TTC549 (cell line): ENCODE data around the gene NRDE2.
"Not testable (repeated sequence)": the region's sequence is repeated elsewhere in the genome, so short reads cannot be mapped to it uniquely, and the experiment has no call there.

Experiments used
- FAIRE-seq: peaks from 2 replicates; lab custom pipeline; 2012; peaks lifted over from hg19 to GRCh38; lab: Jason Lieb, UNC

The NRDE2 gene

DNA sequence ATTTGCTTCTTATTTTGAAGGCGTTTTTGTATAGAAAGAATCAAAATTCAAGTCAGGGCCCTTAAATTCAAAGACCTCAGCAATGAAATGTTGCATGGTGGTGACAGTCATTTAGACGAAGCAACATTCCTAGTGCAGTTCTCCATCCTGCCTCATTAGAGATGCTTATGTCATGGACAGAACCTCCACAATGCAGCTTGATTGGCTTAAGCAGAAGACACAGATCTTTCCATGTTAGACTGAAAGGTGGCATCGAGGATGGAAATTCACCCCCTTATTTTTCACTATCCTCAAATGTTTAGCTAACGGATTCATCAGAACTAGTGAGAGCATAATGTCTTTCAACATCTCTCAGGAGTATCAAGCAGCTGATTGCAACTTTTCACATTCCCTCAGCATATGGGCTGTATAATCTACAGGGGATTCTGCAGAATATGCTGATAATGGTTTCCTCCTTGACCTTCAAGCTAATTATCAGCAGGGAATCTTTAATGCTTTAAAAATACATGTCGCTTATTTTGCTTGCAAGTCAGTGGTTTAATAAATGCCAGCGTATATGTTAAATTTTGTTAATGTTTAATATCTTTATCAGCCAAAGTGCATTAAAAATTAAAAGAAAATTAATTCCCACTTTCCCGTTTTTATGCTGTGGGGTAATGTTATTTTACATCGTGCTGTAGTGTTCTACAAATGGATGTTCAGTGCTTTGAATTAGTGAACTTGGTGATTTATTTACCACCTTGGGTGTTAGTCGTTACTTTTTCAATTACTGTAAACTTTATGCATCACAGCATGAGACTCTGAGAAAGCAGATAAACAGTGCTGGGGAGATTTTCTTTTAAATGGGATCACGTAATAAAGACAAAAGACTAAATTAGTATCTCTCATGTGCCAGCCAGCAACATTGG, 12.8 kb upstream of the NRDE2 start:
- no peak for FAIRE-seq

DNA sequence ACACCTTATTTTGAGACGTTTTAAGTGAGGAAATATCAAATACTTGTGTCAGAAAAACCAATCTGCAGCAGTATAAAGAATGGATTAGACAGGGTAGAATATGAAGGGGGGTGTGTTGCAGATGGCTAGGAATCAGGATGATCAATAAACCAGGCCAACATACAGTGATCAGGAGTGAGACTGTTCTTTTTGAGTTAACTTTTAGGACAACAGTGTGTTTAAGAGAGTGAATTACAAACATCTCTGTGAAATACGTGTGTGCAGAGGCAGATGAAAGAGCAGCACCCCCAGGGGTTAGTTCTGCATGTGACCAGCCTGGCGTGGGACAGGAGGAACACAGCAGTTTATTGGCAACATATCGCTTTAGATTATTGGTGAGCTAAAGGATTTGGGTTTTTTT, 10.6 kb upstream of the NRDE2 start:
- no peak for FAIRE-seq

DNA sequence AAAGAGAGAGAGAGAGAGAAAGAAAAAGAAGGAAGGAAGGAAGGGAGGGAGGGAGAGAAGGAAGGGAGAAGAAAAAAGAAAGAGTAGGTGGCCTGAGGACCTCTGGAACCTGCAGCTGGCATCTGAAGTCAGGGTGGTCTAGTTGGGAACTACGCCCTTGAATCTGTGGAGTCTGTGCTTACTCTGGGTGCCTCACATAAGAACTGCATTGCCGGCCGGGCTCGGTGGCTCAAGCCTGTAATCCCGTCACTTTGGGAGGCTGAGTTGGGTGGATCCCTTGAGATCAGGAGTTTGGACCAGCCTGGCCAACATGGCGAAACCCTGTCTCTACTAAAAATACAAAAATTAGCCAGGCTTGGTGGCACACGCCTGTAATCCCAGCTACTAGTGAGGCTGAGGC, 10.0 kb upstream of the NRDE2 start:
- FAIRE-seq = no peak

DNA sequence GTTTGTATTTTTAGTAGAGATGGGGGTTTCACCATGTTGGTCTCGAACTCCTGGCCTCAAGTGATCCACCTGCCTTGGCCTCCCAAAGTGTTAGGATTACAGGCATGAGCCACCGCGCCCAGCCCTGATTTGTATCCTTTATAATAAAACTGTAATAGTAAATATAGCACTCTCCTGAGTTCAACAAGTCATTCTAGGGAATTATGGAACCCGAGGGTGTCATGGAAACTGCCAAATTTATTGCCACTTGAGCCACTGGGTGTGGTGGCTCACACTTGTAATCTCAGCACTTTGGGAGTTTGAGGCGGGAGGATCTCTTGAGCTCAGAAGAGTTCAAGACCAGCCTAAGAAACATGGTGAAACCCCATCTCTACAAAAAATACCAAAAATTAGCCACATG, 9.5 kb upstream of the NRDE2 start:
- FAIRE-seq = not testable (repeated sequence)

DNA sequence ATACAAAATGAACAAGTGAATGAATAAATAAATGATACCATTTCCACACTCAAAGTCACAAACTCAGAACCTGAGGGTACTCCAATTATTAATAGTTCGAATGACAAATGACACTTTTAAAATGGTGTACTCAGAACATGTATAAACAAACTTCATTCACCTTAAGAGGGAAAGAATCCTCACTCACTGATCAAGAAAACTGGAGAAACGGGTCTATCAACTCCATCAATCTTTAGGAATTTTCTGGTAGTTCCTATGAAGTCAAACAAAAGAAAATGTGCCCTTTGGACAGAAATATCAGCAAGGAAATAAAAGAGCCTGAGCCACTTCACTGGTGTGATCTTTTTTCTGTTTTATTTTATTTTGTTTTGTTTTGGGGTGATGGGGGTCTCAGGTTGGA, 5.2 kb upstream of the NRDE2 start:
- no peak for FAIRE-seq

DNA sequence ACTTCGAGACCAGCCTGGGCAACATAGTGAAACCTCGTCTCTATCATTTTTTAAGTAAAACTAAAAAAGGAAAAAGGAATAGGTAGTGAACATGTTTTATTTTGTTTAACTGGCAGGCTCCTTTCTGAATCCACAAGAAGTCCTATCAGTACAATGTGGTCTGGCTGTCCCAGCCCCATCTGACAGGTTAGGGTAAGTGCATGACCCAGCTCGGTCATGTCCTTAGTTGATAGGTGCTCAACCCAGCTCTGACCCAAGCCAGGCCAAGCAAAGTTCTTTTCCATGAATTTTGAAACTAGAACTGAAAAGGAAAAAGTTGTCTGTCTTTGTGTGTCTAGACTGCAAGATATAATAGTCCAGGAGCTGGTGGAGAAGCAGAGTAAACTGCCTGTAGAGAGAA, 4.7 kb upstream of the NRDE2 start:
- no peak for FAIRE-seq

DNA sequence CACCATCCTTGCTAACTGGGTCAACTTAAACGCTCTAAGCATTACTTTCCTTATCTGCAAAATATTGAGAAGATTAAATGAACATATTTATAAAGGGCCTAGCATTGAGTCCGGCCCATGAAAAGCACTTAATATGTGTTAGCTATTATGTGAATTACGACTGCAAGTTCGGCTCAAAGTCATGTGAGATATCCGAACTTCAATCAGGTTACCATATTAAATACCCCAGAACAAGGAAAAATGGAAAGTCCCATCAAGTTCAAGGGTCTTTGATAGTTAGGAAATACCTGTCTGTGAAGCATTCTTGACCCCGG, 487 bp upstream of the NRDE2 start:
- no peak for FAIRE-seq

DNA sequence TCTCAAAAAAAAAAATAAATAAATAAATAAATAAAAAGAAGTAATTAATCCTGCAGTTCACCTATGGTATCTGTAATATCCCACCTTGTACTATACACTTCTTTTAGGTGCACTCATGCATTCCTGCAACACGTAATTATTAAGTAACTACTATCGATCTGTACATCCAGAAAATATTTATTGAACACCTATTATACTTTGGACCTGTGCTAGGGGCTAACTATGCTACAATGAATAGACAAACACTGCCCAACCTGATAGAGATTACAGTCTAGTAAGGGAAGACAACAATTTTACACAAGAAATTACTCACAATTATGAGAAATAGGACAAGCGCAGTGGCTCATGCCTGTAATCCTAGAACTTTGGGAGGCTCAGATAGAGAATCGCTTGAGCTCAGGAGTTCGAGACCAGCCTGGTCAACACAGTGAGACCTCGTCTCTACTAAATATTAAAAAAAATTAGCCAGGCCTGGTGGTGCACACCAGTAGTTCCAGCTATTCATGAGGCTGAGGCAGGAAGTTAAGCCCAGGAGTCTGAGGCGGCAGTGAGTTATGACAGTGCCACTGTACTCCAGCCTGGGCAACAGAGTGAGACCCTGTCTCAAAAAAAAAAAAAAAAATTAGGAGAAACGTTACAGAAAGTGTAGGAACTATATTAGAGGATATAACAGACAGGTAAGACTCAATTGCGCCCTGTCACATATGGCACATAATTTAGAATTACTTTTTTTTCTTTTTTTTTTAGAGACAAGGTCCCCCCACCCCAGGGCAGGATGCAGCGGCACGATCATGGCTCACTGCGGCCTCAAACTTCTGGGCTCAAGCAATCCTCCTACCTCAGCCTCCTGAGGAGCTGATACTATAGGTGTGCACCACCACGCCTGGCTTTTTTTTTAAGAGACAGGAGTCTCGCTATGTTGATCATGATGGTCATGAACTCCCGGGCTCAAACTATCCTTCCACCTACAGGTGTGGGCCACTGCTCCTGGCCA, 1.2 kb downstream of the NRDE2 start:
- FAIRE-seq = no peak

DNA sequence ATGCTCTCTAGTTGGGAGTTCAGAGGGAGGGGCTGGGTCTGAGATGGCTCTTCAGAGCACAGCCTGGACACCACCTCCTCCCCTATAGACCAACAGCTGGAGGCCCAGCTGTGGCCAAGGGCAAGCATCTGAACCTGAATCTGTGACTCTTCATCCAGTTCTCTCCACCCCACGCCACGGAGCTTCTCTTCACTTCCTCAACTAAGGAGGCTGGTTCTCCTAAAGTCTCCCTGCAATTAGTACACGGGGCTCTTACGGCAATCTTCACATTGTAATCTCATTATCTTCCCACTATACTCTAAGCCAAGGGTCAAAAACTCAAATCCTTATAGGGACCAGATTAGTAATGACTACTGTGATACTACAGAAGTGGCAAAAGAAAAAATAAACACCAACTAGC, 9.8 kb downstream of the NRDE2 start:
- no peak for FAIRE-seq

DNA sequence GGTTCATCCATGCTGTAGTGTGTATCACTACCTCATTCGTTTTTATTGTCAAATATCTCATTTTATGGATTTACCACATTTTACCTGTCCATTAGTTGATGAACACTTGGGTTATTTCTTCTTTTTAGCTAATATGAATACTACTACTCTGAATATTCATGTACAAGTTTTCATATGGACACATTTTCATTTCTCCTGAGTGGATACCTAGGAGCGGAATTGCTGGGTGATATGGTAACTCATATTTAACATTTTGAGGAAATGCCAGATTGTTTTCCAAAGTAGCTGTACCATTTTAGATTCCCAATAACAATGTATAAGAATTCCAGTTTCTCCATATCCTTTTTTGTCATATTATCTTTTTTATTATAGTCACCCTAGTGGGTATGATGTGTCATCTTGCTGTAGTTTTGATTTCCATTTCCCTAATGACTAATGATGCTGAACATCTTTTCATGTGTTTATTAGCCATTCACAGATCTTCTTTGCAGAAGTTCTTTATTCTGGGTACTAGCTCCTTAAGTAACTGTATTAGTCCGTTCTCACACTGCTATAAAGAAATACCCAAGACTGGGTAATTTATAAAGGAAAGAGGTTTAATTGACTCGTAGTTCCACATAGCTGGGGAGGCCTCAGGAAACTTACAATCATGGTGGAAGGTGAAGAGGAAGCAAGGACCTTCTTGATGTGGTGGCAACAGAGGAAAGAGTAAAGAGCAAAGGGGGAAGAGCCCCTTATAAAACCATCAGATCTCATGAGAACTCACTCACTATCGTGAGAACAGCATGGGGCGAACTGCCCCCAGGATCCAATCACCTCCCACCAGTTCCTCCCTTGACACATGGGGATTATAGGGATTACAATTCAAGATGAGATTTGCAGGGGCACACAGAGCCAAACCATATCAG, 11.9 kb downstream of the NRDE2 start:
- no peak for FAIRE-seq

DNA sequence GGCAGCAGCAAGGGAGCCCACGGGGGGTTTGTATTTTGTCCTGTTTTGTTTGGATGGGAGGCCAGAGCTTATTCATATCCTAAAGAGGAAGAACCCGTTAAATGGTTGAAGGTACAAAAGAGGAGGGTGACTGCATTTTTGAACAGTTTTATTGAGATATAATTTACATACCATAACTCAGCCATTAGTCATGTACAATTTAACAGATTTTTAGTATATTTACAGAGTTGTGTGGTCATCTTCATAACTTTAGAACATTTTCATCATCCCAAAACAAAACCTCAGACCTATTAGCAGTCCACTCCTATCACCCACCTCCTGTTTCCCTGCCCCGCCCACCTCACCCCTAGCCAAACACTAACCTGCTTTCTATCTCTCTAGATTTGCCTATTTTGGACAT, 12.6 kb downstream of the NRDE2 start:
- no peak for FAIRE-seq

DNA sequence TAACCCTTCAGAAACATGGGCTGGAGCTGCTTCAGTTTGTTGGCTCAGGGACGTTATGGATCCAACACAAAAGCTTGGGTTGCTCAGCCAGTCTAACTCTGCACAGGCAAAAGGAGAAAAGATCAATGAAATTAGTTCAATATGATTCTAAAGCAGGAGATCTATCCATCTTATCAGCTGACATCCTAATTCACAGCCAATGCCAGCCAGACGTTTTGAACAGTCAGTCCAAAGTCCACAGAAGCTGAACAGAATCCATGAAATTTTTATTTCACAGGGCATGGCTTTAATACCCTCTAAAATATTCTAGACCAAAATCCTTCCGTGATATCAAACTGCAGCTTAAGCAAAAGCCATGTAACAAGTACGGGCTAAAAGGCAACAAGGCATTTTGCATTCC, 13.7 kb downstream of the NRDE2 start:
- FAIRE-seq = no peak

DNA sequence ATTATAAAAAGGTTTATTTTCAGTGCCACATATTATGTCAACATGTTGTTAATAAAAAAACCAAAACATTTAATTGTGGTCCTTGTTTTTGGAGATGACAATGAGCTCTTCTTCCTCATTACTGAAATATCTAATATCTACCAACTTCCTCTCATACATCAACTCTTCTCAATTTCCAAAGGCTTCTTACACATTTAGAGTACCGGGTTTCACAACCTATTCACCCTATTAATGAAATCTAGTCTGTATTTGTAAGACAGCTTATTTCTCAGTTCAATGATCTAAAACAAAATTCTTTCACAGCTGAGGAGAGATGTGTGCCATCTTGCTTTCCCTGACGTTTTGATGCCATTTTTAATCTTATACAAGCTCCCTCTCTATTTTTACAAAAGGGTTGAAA, 14.5 kb downstream of the NRDE2 start:
- no peak for FAIRE-seq

DNA sequence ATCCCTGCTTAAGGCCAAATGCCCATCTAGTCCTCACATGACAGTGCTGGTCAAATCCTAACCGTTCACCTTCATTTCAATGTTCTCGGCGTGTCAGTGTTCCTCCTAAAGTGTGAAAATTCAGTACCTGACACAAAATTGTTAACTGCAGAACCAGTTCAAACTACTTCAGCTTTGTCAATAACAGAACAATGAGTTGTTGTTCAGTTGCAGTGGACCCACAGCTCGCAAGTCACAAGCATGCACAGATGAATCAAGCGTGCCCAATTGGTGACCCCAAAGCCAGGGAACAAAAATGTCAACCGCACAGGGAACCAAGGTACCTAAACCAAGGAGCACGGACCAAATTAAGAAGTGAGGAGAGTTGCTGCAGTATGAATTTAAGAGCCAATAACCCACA, 23.2 kb downstream of the NRDE2 start:
- FAIRE-seq = no peak

DNA sequence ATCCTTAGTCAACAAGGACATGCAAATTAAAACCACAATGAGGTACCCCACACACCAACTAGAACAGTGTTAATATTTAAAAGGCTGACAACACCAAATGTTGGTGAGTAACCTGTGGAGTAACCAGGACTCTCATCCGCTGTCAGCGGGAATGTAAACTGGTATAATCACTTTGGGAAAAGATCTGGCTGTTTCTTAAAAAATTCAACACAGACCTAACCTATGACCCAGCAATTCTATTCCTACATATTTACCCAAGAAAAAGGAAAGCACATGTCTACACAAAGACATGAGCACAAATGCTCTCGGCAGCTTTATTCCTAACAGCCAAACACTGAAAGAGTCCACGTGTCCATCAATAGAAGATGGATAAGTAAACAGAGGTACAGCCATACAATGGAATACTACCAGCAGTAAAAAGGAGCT, 26.6 kb downstream of the NRDE2 start:
- FAIRE-seq = no peak

DNA sequence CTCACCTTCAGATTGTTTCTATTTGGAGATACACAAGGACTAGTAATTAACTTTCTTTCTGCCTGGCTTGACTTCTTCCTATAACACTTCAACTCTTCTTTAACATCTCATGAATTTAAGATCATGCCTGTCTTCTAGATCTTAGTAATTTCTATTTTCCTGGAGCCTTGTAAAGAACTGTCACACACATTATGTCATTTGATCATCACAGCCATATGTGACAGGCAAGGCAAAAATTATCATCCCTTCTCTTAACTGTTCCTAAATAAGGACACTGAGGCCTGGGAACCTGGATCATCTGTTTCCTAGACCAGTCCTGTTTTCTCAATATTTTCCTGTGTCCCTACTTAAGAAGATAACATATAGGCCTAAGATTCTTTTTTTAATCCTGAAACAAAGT, 27.2 kb downstream of the NRDE2 start:
- FAIRE-seq = no peak

DNA sequence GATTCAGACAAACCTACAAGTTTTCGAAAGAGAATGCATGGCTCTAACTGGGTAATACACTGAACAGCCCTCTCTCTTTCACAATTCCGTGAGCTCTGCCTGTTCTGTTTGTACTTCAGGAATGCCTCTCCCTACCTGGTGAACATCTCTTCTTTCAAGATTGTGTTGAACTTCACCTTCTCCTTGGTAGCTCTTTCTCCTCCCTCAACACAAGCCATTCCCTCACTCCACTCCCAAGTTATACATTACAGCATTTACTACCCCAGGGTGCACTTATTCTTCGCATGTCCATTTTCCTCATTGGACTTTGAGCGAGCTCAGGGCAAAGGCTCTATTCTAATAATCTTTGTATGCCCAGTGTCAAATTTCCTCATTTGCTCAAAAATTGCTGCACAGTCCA, 28.3 kb downstream of the NRDE2 start:
- no peak for FAIRE-seq

DNA sequence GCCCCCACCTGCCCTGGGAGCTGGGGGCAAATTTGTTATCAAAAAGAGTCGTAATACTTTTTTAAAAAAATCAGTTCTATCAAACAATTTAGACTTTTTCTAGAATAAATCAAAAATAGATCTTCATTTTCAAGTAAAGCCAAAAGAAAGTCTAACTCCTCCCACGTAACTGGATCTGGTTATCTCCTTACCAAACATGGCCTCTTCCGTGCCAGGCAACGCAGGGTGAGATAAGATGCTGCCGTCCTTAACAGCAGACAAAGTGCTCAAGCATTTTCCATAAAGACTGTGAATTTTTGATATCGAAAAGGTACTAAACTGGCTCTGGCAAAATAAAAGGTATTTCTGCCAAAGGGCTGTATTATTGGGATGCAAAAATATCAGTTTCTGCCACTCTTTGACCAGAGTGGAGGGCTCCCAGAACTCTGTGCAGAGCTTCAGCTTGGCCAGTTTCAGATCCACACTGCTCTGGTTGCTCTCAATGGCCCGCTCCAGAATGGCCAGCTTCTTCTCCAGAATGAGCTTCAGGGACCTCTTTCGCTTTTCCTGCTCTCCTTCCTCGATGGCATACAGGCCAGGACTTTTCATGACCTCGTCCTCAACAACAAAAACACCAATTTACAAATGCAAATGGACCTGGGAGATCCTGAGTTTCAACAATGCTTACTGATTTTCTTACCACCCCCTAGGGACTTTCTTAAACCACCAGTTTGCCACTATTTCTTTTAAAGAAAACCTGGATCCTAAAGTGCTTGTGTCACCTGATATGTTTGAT, 29.0 kb downstream of the NRDE2 start:
- FAIRE-seq = no peak

DNA sequence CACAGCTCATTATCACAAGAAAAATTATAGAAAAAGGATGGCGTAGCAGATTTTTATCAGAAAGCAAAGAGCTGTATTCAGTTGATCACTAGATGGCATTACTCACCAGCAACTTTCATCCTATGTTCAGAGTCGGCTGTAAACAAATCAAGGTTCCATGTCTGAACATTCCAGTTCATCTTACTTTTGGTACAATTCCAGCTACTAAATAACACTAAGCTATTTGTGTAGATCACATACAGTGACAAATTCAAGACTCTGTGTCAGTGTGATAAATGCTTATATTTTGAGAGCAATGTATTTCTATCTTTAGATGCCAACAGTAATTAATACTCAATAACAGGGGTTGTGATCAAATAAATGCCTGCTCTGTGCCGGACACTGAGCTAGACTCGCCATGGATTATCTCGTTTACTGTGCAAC, 30.1 kb downstream of the NRDE2 start:
- FAIRE-seq = peak; percentile 76

DNA sequence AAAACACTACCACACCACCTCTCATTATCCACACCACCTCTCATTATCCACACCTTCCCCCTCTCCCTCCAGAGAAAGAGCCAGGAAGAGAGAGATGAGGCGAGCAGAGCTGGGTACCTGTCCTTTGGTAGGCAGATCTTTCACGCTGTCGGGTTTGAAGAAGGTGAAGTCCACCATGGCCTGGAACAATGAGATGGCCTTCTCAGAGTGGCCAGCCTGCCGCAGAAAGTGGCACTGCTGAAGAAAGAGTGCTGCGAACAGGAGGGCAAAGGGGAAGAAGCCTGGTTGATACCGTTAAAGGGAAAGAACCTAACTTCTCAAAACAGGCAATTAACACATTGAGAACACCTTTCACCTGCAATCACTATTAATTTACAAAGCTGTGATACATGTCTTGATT, 30.6 kb downstream of the NRDE2 start:
- FAIRE-seq = no peak

DNA sequence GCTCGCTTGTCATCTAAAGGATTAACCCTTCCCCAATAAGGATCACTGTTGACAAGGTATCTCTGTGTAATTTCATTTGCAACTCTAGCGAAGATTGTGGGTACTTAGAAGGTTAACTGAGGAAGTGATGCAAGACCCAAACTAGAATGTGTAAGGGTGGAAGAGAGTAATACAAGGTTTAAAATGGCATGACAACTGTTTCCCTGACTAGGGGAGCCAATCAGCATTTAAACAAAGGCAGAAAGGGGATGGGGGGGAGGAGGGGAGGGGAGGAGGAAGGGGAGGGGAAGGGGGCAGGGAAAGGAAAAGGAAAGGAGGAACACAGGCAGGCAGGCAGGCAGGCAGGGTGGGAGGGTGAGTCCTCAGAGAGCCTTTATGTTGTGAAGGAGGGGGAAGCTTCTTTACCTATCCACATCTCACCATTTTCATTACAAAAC, 31.1 kb downstream of the NRDE2 start:
- FAIRE-seq = no peak
